Osteocyte (in vitro differentiated cells): Measurements from ENCODE around the gene FSTL4. TPM values are rescaled to one million over a fixed set of nuclear protein-coding genes. Genes with fewer than 3 reads are reported as not detected.

ENCODE experiments used
- DNase-seq: peaks from one replicate; pipeline ENCODE4 v3.0.0; 2021; ENCODE audit warnings: mixed read lengths; ENCODE audit not compliant: unreplicated experiment; ENCODE audit errors: extremely low spot score
- H3K27ac Mint-ChIP-seq: one replicate; pipeline ENCODE4 v1.8.0; 2021; ENCODE audit warnings: mild to moderate bottlenecking, mixed read lengths; ENCODE audit not compliant: unreplicated experiment
- H3K27me3 Mint-ChIP-seq: one replicate; pipeline ENCODE4 v1.8.0; 2021; ENCODE audit warnings: mixed read lengths; ENCODE audit not compliant: unreplicated experiment
- H3K36me3 Mint-ChIP-seq: one replicate; pipeline ENCODE4 v1.8.0; 2021; ENCODE audit warnings: mixed read lengths; ENCODE audit not compliant: unreplicated experiment
- H3K4me1 Mint-ChIP-seq: one replicate; pipeline ENCODE4 v1.8.0; 2021; ENCODE audit warnings: mixed read lengths; ENCODE audit not compliant: unreplicated experiment
- H3K4me3 Mint-ChIP-seq: one replicate; pipeline ENCODE4 v1.8.0; 2021; ENCODE audit warnings: mild to moderate bottlenecking, moderate library complexity, mixed read lengths; ENCODE audit not compliant: unreplicated experiment
- H3K9me3 Mint-ChIP-seq: one replicate; pipeline ENCODE4 v1.8.0; 2021; ENCODE audit warnings: mixed read lengths; ENCODE audit not compliant: unreplicated experiment
- total RNA-seq: library from RNA; stranded (reverse); gene quantifications from 2 replicates; pipeline ENCODE4 v1.2.1, GENCODE V29; 2021
- TF ChIP-seq, protein P1 (sequence below): fragments of 200-600 bp; sonication (generic); IDR thresholded peaks from 2 replicates; pipeline ENCODE4 v1.5.0; 2021; ENCODE audit warnings: antibody characterized with exemption, mild to moderate bottlenecking, moderate library complexity

FSTL4 gene
- total RNA-seq, 1 donor from 2014 or later: not detected

DNA sequence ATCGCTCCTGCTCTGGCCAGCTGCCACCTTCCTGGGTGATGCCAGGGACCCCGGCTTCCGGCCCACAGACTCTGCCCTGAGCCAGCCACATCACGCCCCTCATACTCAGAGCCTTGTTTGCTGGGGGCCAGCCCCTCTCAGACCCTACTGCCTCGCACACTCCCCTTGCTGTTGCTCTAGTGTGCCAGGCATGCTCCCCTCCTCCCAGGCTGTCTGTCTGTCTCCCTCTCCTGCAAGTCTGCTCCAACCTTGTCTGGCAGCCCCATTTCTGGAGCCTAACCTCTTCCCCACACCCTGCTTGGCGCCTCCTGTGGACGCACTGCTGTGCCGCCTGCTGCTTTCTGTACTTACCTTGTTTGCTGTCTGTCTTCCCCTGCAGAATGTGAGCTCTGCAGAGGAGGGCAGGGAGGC, 375.8 kb downstream of the FSTL4 start:
- TF ChIP-seq, protein P1, sequence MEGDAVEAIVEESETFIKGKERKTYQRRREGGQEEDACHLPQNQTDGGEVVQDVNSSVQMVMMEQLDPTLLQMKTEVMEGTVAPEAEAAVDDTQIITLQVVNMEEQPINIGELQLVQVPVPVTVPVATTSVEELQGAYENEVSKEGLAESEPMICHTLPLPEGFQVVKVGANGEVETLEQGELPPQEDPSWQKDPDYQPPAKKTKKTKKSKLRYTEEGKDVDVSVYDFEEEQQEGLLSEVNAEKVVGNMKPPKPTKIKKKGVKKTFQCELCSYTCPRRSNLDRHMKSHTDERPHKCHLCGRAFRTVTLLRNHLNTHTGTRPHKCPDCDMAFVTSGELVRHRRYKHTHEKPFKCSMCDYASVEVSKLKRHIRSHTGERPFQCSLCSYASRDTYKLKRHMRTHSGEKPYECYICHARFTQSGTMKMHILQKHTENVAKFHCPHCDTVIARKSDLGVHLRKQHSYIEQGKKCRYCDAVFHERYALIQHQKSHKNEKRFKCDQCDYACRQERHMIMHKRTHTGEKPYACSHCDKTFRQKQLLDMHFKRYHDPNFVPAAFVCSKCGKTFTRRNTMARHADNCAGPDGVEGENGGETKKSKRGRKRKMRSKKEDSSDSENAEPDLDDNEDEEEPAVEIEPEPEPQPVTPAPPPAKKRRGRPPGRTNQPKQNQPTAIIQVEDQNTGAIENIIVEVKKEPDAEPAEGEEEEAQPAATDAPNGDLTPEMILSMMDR: no peak
- Mint-ChIP-seq H3K4me1 (peaks cover 7% of the 10 kb centered on the region), H3K4me3 (no peak overlapping the region), H3K9me3 (no peaks in the 10 kb centered on the region), H3K27ac (no peak overlapping the region), H3K27me3 (peaks cover 3% of the 10 kb centered on the region), H3K36me3 (no peaks in the 10 kb centered on the region)
- DNase-seq: no peak

GRCh38 chr5:133235696-133236426, 376.5 kb downstream of the FSTL4 start:
- Mint-ChIP-seq H3K27ac (no peak overlapping the region), H3K4me1 (peaks cover 4% of the 10 kb centered on the region), H3K27me3 (peaks cover 3% of the 10 kb centered on the region), H3K9me3 (no peaks in the 10 kb centered on the region), H3K4me3 (no peak overlapping the region), H3K36me3 (no peaks in the 10 kb centered on the region)
- TF ChIP-seq, protein P1: no peak
- no peak for DNase-seq

DNA sequence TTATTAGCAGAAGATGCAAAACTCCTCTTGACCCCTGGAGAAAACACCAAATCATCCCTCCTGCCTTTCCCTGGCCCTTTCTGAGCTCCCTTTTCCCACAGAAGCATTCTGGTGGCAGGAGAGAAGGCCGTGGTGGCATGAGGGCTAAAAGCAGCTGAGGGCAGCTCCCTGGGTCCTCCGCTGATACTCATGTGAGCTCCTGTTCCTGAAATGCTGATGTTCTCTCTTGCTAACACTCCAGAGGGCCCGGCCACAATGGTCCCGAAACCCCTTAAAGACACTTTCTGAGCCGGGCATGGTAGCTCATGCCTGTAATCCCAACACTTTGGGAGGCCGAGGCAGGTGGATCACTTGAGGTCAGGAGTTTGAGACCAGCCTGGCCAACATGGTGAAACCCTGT, 377.4 kb downstream of the FSTL4 start:
- Mint-ChIP-seq H3K27me3 (peaks cover 3% of the 10 kb centered on the region), H3K9me3 (no peaks in the 10 kb centered on the region), H3K4me1 (no peaks in the 10 kb centered on the region), H3K4me3 (no peak overlapping the region), H3K27ac (no peak overlapping the region), H3K36me3 (no peaks in the 10 kb centered on the region)
- TF ChIP-seq, protein P1: no peak
- no peak for DNase-seq

DNA sequence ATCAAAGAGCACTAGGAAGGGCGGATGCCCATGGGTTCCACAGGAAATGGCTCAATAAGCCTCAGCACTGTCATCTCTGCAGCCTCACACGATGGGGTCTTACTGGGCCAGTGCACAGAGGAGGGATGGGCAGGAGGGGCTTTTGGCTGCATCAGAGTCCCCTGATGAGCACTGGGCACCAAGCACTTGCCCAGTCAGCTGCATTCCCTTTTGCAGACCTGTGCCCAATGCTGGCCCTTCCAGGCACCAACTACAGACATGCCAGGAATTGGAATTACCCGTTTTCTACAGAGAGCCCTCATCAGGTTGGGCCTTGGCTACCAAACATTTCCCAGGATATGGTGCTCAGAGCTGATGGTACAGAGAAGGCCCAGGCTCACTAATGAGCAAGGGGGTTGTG, 378.1 kb downstream of the FSTL4 start:
- Mint-ChIP-seq H3K27ac (no peak overlapping the region), H3K9me3 (no peaks in the 10 kb centered on the region), H3K4me3 (no peak overlapping the region), H3K36me3 (no peaks in the 10 kb centered on the region), H3K27me3 (peaks cover 3% of the 10 kb centered on the region), H3K4me1 (no peaks in the 10 kb centered on the region)
- TF ChIP-seq, protein P1: no peak
- DNase-seq: no peak

DNA sequence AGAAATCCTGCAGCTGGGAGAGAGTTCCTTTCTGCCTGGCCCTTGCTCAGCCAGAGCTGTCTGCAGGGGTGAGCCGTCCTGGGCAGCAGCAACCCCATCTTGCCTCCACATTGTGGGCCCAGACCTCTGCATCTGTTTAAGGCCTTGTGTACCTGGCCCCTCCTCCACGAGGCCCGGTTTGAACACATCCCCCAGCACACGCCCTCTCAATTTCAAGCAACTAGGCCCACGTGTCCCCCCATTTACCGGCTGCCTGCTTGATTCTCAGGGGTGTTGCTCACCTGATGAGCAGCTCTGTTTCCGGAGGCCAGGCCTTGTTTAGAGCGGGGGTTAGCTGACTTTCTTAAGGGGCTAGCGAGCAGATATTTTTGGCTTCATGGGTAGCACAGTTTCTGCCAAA, 378.7 kb downstream of the FSTL4 start:
- Mint-ChIP-seq H3K4me1 (no peaks in the 10 kb centered on the region), H3K36me3 (no peaks in the 10 kb centered on the region), H3K9me3 (no peaks in the 10 kb centered on the region), H3K4me3 (no peak overlapping the region), H3K27me3 (peaks cover 3% of the 10 kb centered on the region), H3K27ac (no peak overlapping the region)
- TF ChIP-seq, protein P1: no peak
- no peak for DNase-seq
